ENCODE data around the gene PARP15.

The PARP15 gene

DNA sequence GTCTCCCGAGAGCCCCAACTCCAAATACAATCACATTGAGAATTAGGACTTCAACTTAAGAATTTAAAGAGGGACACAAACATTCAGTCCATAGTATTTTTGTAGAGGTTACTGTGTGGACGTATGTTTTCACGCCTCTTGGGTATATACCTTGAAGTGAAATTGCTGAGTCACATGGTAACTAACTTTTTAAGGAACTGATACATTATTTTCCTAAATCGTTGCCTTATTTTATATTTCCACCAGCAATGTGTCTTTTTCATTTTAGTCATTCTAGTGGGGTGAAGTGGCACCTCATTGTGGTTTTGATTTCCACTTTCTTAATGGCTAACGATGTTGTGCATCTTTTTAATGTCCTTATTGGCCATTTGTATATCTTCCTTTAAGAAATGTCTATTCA, 11.8 kb downstream of the PARP15 start:
- ChIA-PET CTCF (no interaction called here), POLR2A (no interaction called here)
- no peak for TF ChIP-seq FOXK2 (IDR thresholded peaks at IDR 0.05)
- no peak for TF ChIP-seq ELF4 (IDR thresholded peaks at IDR 0.05)
- no peak for TF ChIP-seq SUZ12 (IDR thresholded peaks at IDR 0.05)
- no peak for TF ChIP-seq CTBP1 (IDR thresholded peaks at IDR 0.05; ENCODE audit: borderline replicate concordance)
- TF ChIP-seq HDGF (IDR thresholded peaks at IDR 0.05; ENCODE audit: borderline replicate concordance) = no peak
- no peak for TF ChIP-seq FOXM1 (IDR thresholded peaks at IDR 0.05; ENCODE audit: borderline replicate concordance)
- no peak for TF ChIP-seq TARDBP (IDR thresholded peaks at IDR 0.05)
- TF ChIP-seq BHLHE40 (IDR thresholded peaks at IDR 0.05; ENCODE audit: borderline replicate concordance) = no peak
- TF ChIP-seq ZNF384 (IDR thresholded peaks at IDR 0.05) = no peak
- TF ChIP-seq ARNT (IDR thresholded peaks at IDR 0.05) = no peak
- TF ChIP-seq, protein P1, sequence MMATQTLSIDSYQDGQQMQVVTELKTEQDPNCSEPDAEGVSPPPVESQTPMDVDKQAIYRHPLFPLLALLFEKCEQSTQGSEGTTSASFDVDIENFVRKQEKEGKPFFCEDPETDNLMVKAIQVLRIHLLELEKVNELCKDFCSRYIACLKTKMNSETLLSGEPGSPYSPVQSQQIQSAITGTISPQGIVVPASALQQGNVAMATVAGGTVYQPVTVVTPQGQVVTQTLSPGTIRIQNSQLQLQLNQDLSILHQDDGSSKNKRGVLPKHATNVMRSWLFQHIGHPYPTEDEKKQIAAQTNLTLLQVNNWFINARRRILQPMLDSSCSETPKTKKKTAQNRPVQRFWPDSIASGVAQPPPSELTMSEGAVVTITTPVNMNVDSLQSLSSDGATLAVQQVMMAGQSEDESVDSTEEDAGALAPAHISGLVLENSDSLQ (IDR thresholded peaks at IDR 0.05) = no peak
- no peak for TF ChIP-seq NFRKB (IDR thresholded peaks at IDR 0.05)
- no peak for TF ChIP-seq LEF1 (IDR thresholded peaks at IDR 0.05; ENCODE audit: borderline replicate concordance)
- TF ChIP-seq FOXA1 (IDR thresholded peaks at IDR 0.05) = no peak
- TF ChIP-seq L3MBTL2 (conservative IDR thresholded peaks at IDR 0.05) = no peak
- TF ChIP-seq SP1 (IDR thresholded peaks at IDR 0.05) = no peak
- no peak for DNase-seq (ENCODE audit: extremely low spot score)

DNA sequence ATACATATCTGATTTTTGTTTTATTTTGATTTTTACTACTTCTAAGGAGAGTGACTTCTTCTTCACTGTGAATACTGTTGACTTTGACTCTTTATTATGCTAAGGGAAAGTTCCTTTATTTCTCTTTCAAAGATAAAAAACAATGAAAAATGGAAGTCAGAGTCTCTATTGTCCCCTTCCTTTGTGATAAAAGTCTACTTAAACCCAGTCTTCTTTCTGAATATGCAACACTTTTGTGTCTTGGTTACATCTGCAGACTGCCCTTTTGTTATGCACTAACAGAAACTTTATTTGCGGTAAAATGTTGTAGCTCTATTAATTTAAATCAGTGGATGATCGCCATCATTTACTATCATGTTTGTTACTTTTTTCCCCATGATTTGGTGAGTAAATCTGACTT, 13.2 kb downstream of the PARP15 start:
- CTCF ChIA-PET = no interaction called here
- DNase-seq (ENCODE audit: extremely low spot score) = no peak
- POLR2A ChIA-PET = no interaction called here
- TF ChIP-seq LEF1 (IDR thresholded peaks at IDR 0.05; ENCODE audit: borderline replicate concordance) (no peak), ARNT (IDR thresholded peaks at IDR 0.05) (no peak), HDGF (IDR thresholded peaks at IDR 0.05; ENCODE audit: borderline replicate concordance) (no peak), FOXA1 (IDR thresholded peaks at IDR 0.05) (no peak), CTBP1 (IDR thresholded peaks at IDR 0.05; ENCODE audit: borderline replicate concordance) (no peak), L3MBTL2 (conservative IDR thresholded peaks at IDR 0.05) (no peak), SP1 (IDR thresholded peaks at IDR 0.05) (no peak), TARDBP (IDR thresholded peaks at IDR 0.05) (no peak), ELF4 (IDR thresholded peaks at IDR 0.05) (no peak), SUZ12 (IDR thresholded peaks at IDR 0.05) (no peak), FOXK2 (IDR thresholded peaks at IDR 0.05) (no peak), FOXM1 (IDR thresholded peaks at IDR 0.05; ENCODE audit: borderline replicate concordance) (no peak), NFRKB (IDR thresholded peaks at IDR 0.05) (no peak), BHLHE40 (IDR thresholded peaks at IDR 0.05; ENCODE audit: borderline replicate concordance) (no peak), ZNF384 (IDR thresholded peaks at IDR 0.05) (no peak)
- TF ChIP-seq, protein P1 (IDR thresholded peaks at IDR 0.05) = no peak

DNA sequence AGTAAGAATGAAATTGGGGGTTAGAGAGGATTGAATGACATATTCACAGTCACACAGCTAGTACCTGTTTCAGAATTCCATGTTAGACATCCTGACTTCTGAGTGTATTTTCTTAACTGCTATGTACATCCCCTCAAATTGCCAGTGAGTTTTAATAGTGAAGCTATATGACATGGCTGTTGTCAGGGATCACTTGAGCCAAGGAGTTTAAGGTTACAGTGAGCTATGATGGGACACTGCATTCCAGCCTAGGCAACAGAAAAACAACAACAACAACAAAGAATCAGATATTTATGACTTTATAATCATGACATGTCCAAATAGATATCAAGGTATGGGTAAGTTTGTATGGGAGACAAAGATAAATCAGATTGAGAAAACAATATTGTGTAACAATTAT, 16.6 kb downstream of the PARP15 start:
- TF ChIP-seq ARNT (IDR thresholded peaks at IDR 0.05) (no peak), LEF1 (IDR thresholded peaks at IDR 0.05; ENCODE audit: borderline replicate concordance) (no peak), NFRKB (IDR thresholded peaks at IDR 0.05) (no peak), FOXA1 (IDR thresholded peaks at IDR 0.05) (no peak), SUZ12 (IDR thresholded peaks at IDR 0.05) (no peak), SP1 (IDR thresholded peaks at IDR 0.05) (no peak), HDGF (IDR thresholded peaks at IDR 0.05; ENCODE audit: borderline replicate concordance) (no peak), FOXM1 (IDR thresholded peaks at IDR 0.05; ENCODE audit: borderline replicate concordance) (no peak), CTBP1 (IDR thresholded peaks at IDR 0.05; ENCODE audit: borderline replicate concordance) (no peak), FOXK2 (IDR thresholded peaks at IDR 0.05) (no peak), BHLHE40 (IDR thresholded peaks at IDR 0.05; ENCODE audit: borderline replicate concordance) (no peak), TARDBP (IDR thresholded peaks at IDR 0.05) (no peak), ZNF384 (IDR thresholded peaks at IDR 0.05) (no peak), ELF4 (IDR thresholded peaks at IDR 0.05) (no peak)
- TF ChIP-seq, protein P1 (IDR thresholded peaks at IDR 0.05) = no peak
- DNase-seq (ENCODE audit: extremely low spot score) = no peak
- ChIA-PET POLR2A (interaction anchor here (1.5 kb wide), 1 partner anchor 210 kb away, joined by 3 read pairs; the partner anchor contains the start of gene FAM162A), CTCF (no interaction called here)

DNA sequence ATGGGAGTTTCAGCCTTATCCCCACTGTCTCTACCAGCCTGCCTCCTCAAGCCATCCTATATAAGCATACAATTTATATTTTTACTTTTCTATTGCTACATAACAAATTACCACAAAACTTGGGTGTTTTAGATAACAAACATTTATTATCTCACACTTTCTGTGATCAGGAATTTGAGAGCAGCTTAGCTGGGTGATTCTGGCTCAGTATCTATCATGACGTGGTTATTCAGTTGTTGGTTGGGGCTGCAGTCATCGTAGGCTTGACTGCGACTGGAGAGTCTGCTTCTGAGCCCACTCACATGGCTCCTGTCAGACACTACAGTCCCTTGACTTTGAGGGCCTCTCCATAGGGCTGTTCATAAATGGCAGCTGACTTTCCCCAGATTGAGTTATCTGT, 20.7 kb downstream of the PARP15 start:
- TF ChIP-seq ELF4 (IDR thresholded peaks at IDR 0.05) = no peak
- TF ChIP-seq SUZ12 (IDR thresholded peaks at IDR 0.05) = no peak
- no peak for TF ChIP-seq CTBP1 (IDR thresholded peaks at IDR 0.05; ENCODE audit: borderline replicate concordance)
- TF ChIP-seq, protein P1 (IDR thresholded peaks at IDR 0.05) = no peak
- TF ChIP-seq SP1 (IDR thresholded peaks at IDR 0.05) = no peak
- no peak for TF ChIP-seq ZNF384 (IDR thresholded peaks at IDR 0.05)
- no peak for TF ChIP-seq ARNT (IDR thresholded peaks at IDR 0.05)
- no peak for TF ChIP-seq FOXA1 (IDR thresholded peaks at IDR 0.05)
- ChIA-PET POLR2A (no interaction called here), CTCF (no interaction called here)
- DNase-seq (ENCODE audit: extremely low spot score) = no peak

DNA sequence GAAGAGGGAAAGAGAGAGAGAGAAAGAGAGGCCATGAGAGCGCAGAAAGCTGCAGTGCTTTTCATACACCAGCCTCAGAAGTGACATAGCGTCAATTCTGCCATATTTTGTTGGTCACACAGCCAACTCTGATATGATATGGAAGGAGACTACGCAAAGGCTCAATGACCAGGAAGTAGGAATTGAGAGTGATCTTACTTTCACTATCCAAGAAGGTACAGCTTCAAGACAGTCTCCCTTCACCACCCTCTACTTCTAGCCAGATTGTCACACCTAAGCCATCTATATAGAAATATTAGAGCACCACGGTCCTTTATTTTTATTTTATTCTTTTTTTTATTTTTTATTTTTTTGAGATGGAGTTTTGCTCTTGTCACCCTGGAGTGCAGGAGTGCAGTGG, 21.1 kb downstream of the PARP15 start:
- ChIA-PET CTCF (no interaction called here), POLR2A (no interaction called here)
- TF ChIP-seq BHLHE40 (IDR thresholded peaks at IDR 0.05; ENCODE audit: borderline replicate concordance) (no peak), FOXA1 (IDR thresholded peaks at IDR 0.05) (no peak), NFRKB (IDR thresholded peaks at IDR 0.05) (no peak), ELF4 (IDR thresholded peaks at IDR 0.05) (no peak), FOXK2 (IDR thresholded peaks at IDR 0.05) (no peak), LEF1 (IDR thresholded peaks at IDR 0.05; ENCODE audit: borderline replicate concordance) (no peak), ZNF384 (IDR thresholded peaks at IDR 0.05) (no peak), SP1 (IDR thresholded peaks at IDR 0.05) (no peak), ARNT (IDR thresholded peaks at IDR 0.05) (no peak), SUZ12 (IDR thresholded peaks at IDR 0.05) (no peak)
- TF ChIP-seq, protein P1 (IDR thresholded peaks at IDR 0.05) = no peak
- DNase-seq (ENCODE audit: extremely low spot score) = no peak
